HL-60 (cell line): Measurements from ENCODE around the gene WDR64.

Experiments
- DNase-seq, 2 experiments: peaks; one replicate each; pipeline ENCODE4 v3.0.0-alpha.2; 2010 to 2020; ENCODE audit warnings: low read depth in 1 of 2, low spot score in 1 of 2
- H3K27ac ChIP-seq: fragments of 250-450 bp; sonication (Bioruptor Pico); replicated peaks from 2 replicates; pipeline ENCODE4 v1.5.1; 2020; ENCODE audit warnings: mild to moderate bottlenecking, moderate library complexity
- H3K27me3 ChIP-seq: fragments of 250-450 bp; sonication (Bioruptor Pico); 2 replicates; pipeline ENCODE4 v1.5.1; 2021; ENCODE audit warnings: mild to moderate bottlenecking, moderate library complexity; ENCODE audit not compliant: insufficient read depth, poor library complexity, severe bottlenecking
- H3K4me3 ChIP-seq: replicated peaks from 2 replicates; pipeline ENCODE4 v1.5.1; 2011; ENCODE audit warnings: mild to moderate bottlenecking, control low read depth, low read length; ENCODE audit not compliant: insufficient read depth
- GABPA ChIP-seq: IDR thresholded peaks from 2 replicates; pipeline ENCODE4 v1.6.1; 2012; ENCODE audit warnings: low read depth
- POLR2AphosphoS5 ChIP-seq: IDR thresholded peaks from 2 replicates; pipeline ENCODE4 v1.6.1; 2012; ENCODE audit warnings: low read depth
- SPI1 ChIP-seq: IDR thresholded peaks from 2 replicates; pipeline ENCODE4 v1.6.1; 2012; ENCODE audit warnings: low read depth, mild to moderate bottlenecking, borderline replicate concordance
- TF ChIP-seq, protein P1 (sequence below): IDR thresholded peaks from one replicate; pipeline ENCODE4 v1.5.1; 2011; ENCODE audit warnings: low read length, control low read depth, inconsistent platforms; ENCODE audit not compliant: insufficient read depth
- TF ChIP-seq, protein P2 (sequence below): IDR thresholded peaks from 2 replicates; pipeline ENCODE4 v1.6.1; 2012; ENCODE audit warnings: low read depth; ENCODE audit not compliant: insufficient replicate concordance

WDR64 gene

GRCh38 chr1:241782396-241782795 lies 130.3 kb downstream of the WDR64 start:
- no peak for TF ChIP-seq POLR2AphosphoS5
- no peak for TF ChIP-seq SPI1
- no peak for TF ChIP-seq GABPA
- TF ChIP-seq, protein P1, sequence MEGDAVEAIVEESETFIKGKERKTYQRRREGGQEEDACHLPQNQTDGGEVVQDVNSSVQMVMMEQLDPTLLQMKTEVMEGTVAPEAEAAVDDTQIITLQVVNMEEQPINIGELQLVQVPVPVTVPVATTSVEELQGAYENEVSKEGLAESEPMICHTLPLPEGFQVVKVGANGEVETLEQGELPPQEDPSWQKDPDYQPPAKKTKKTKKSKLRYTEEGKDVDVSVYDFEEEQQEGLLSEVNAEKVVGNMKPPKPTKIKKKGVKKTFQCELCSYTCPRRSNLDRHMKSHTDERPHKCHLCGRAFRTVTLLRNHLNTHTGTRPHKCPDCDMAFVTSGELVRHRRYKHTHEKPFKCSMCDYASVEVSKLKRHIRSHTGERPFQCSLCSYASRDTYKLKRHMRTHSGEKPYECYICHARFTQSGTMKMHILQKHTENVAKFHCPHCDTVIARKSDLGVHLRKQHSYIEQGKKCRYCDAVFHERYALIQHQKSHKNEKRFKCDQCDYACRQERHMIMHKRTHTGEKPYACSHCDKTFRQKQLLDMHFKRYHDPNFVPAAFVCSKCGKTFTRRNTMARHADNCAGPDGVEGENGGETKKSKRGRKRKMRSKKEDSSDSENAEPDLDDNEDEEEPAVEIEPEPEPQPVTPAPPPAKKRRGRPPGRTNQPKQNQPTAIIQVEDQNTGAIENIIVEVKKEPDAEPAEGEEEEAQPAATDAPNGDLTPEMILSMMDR: no peak
- TF ChIP-seq, protein P2, sequence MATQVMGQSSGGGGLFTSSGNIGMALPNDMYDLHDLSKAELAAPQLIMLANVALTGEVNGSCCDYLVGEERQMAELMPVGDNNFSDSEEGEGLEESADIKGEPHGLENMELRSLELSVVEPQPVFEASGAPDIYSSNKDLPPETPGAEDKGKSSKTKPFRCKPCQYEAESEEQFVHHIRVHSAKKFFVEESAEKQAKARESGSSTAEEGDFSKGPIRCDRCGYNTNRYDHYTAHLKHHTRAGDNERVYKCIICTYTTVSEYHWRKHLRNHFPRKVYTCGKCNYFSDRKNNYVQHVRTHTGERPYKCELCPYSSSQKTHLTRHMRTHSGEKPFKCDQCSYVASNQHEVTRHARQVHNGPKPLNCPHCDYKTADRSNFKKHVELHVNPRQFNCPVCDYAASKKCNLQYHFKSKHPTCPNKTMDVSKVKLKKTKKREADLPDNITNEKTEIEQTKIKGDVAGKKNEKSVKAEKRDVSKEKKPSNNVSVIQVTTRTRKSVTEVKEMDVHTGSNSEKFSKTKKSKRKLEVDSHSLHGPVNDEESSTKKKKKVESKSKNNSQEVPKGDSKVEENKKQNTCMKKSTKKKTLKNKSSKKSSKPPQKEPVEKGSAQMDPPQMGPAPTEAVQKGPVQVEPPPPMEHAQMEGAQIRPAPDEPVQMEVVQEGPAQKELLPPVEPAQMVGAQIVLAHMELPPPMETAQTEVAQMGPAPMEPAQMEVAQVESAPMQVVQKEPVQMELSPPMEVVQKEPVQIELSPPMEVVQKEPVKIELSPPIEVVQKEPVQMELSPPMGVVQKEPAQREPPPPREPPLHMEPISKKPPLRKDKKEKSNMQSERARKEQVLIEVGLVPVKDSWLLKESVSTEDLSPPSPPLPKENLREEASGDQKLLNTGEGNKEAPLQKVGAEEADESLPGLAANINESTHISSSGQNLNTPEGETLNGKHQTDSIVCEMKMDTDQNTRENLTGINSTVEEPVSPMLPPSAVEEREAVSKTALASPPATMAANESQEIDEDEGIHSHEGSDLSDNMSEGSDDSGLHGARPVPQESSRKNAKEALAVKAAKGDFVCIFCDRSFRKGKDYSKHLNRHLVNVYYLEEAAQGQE: no peak
- DNase-seq: no peak
- Histone ChIP-seq H3K27me3 (no peaks in the 10 kb centered on the region), H3K4me3 (no peak overlapping the region), H3K27ac (no peak overlapping the region)

GRCh38 chr1:241787691-241788090 lies 135.6 kb downstream of the WDR64 start:
- no peak overlapping the region for H3K4me3 ChIP-seq
- TF ChIP-seq POLR2AphosphoS5: no peak
- TF ChIP-seq, protein P2: no peak
- TF ChIP-seq SPI1: no peak
- no peak for TF ChIP-seq GABPA
- TF ChIP-seq, protein P1: no peak

GRCh38 chr1:241789061-241789460 lies 137.0 kb downstream of the WDR64 start:
- TF ChIP-seq, protein P1: no peak
- no peak for TF ChIP-seq POLR2AphosphoS5
- TF ChIP-seq, protein P2: no peak
- no peak for TF ChIP-seq SPI1
- no peak for TF ChIP-seq GABPA
- Histone ChIP-seq H3K27ac (no peak overlapping the region), H3K27me3 (no peaks in the 10 kb centered on the region), H3K4me3 (no peak overlapping the region)
- no peak for DNase-seq

More at GRCh38 chr1:241787691-241788090, 135.6 kb downstream of the WDR64 start:
- no peak for DNase-seq
- Histone ChIP-seq H3K27me3 (no peaks in the 10 kb centered on the region), H3K27ac (no peak overlapping the region)
